Natural killer cell (primary cell): ENCODE measurements around the gene MGMT. TPM values are rescaled to one million over a fixed set of nuclear protein-coding genes. Genes with fewer than 3 reads are reported as not detected.

Experiments used
- ATAC-seq, 3 donors: fragments of 150-1000 bp in 2 of 3; fragments of 200-7000 bp in 1 of 3; cut with Tn5 transposase; 1 replicate in 1 of 3; 2 replicates in 2 of 3; pipeline ENCODE4 v1.10.0; 2021; ENCODE audit warnings: mild to moderate bottlenecking in 2 of 3, moderate library complexity in 2 of 3
- DNase-seq, 2 donors: peaks; one replicate each; pipeline versions ENCODE4 v3.0.0 to v3.0.0-alpha.2; 2013 to 2021; ENCODE audit warnings: mixed read lengths in 1 of 2
- H3K27ac ChIP-seq: one replicate; pipeline ENCODE4 v1.5.1; 2013; ENCODE audit warnings: mild to moderate bottlenecking, low read length
- H3K27me3 ChIP-seq: one replicate; pipeline ENCODE4 v1.6.1; 2013; ENCODE audit warnings: low read length; ENCODE audit not compliant: control insufficient read depth, insufficient read depth
- H3K36me3 ChIP-seq: one replicate; pipeline ENCODE4 v1.6.1; 2013; ENCODE audit warnings: low read length; ENCODE audit not compliant: control insufficient read depth, insufficient read depth
- H3K4me1 ChIP-seq: one replicate; pipeline ENCODE4 v1.6.1; 2013; ENCODE audit warnings: low read length; ENCODE audit not compliant: control insufficient read depth, insufficient read depth
- H3K4me3 ChIP-seq: one replicate; pipeline ENCODE4 v1.5.1; 2013; ENCODE audit warnings: low read length
- H3K9me3 ChIP-seq: one replicate; pipeline ENCODE4 v1.6.1; 2013; ENCODE audit warnings: low read length; ENCODE audit not compliant: control insufficient read depth, insufficient read depth
- H3K27ac Mint-ChIP-seq, 2 donors: one replicate each; pipeline ENCODE4 v1.8.0; 2022; ENCODE audit warnings: mild to moderate bottlenecking in 2 of 2, mixed read lengths in 2 of 2, moderate library complexity in 1 of 2
- H3K27me3 Mint-ChIP-seq, 2 donors: one replicate each; pipeline ENCODE4 v1.8.0; 2022; ENCODE audit warnings: low read depth in 2 of 2, mixed read lengths in 2 of 2
- H3K36me3 Mint-ChIP-seq: one replicate; pipeline ENCODE4 v1.8.0; 2022; ENCODE audit warnings: mixed read lengths
- H3K4me1 Mint-ChIP-seq, 2 donors: one replicate each; pipeline ENCODE4 v1.8.0; 2022; ENCODE audit warnings: mixed read lengths in 2 of 2
- H3K4me3 Mint-ChIP-seq: one replicate; pipeline ENCODE4 v1.8.0; 2022; ENCODE audit warnings: mild to moderate bottlenecking, moderate library complexity, mixed read lengths
- H3K9me3 Mint-ChIP-seq, 2 donors: one replicate each; pipeline ENCODE4 v1.8.0; 2022; ENCODE audit warnings: mixed read lengths in 2 of 2
- CTCF ChIP-seq: fragments of 200-600 bp; IDR thresholded peaks from one replicate; pipeline ENCODE4 v1.8.0; 2022; ENCODE audit warnings: antibody characterized with exemption
- WGBS: methylation state at CpG from one replicate; pipeline ENCODE4 v1.1.7; 2013; ENCODE audit warnings: missing lambda C conversion rate; ENCODE audit not compliant: insufficient coverage; 5-methylcytosine and 5-hydroxymethylcytosine counted together
- intact Hi-C: fragments of 100-400 bp; cut with micrococcal nuclease; formaldehyde crosslinking; loops from one replicate; pipeline ENCODE4 v1.14.2; 2022
- total RNA-seq, 4 donors: library from RNA; stranded (reverse); fragments of 120-200 nt in 1 of 4; gene quantifications; one replicate each; pipeline versions ENCODE4 v1.2.3 to v1.2.4, GENCODE V29; 2013 to 2022

The MGMT gene
- total RNA-seq, 3 donors from 2014 or later (not counting 1 experiment from before 2014, with no cell fraction given): 16.5 to 19.7 (median 18.8) TPM

GRCh38 chr10:129758207-129759021 lies 291.4 kb downstream of the MGMT start:
- peaks cover 16 to 20% of the 10 kb centered on the region in 2 donors for H3K4me1 Mint-ChIP-seq
- H3K27ac Mint-ChIP-seq: no peak overlapping the region
- H3K27me3 Mint-ChIP-seq: no peaks in the 10 kb centered on the region
- peaks cover 0 to 2% of the 10 kb centered on the region in 2 donors for H3K9me3 Mint-ChIP-seq
- Histone ChIP-seq H3K4me3 (no peak overlapping the region), H3K4me1 (no peaks in the 10 kb centered on the region), H3K27me3 (no peaks in the 10 kb centered on the region), H3K27ac (no peak overlapping the region), H3K9me3 (peaks cover 11% of the 10 kb centered on the region), H3K36me3 (peaks cover 3% of the 10 kb centered on the region)
- DNase-seq (peak in 1 of 2 donors; percentile 2), ATAC-seq (no peak)
- no peak for TF ChIP-seq CTCF
- H3K4me3 Mint-ChIP-seq: no peak overlapping the region
- H3K36me3 Mint-ChIP-seq: peaks cover 8% of the 10 kb centered on the region
- 97% methylated on average over 22 of the region's 22 CpGs for WGBS
- intact Hi-C loops: no loop called here

- Mint-ChIP-seq H3K4me1 (peaks cover 16 to 20% of the 10 kb centered on the region in 2 donors), H3K27me3 (no peaks in the 10 kb centered on the region), H3K9me3 (no peaks in the 10 kb centered on the region), H3K4me3 (no peak overlapping the region), H3K27ac (no peak overlapping the region), H3K36me3 (no peaks in the 10 kb centered on the region)
- Histone ChIP-seq H3K27me3 (no peaks in the 10 kb centered on the region), H3K4me3 (no peak overlapping the region), H3K27ac (no peak overlapping the region), H3K36me3 (peaks cover 3% of the 10 kb centered on the region), H3K4me1 (no peaks in the 10 kb centered on the region), H3K9me3 (peaks cover 5% of the 10 kb centered on the region)
- intact Hi-C loops: no loop called here
- no peak for TF ChIP-seq CTCF
- ATAC-seq (no peak), DNase-seq (peak in 1 of 2 donors; percentile 10)
- WGBS: 93% methylated on average over 21 of the region's 21 CpGs
Observed at GRCh38 chr10:129759214-129760002, 292.4 kb downstream of the MGMT start.

GRCh38 chr10:129760003-129760315 lies 292.9 kb downstream of the MGMT start:
- Histone ChIP-seq H3K27ac (no peak overlapping the region), H3K9me3 (no peaks in the 10 kb centered on the region), H3K4me1 (no peaks in the 10 kb centered on the region), H3K27me3 (no peaks in the 10 kb centered on the region), H3K36me3 (peaks cover 3% of the 10 kb centered on the region), H3K4me3 (no peak overlapping the region)
- WGBS: 94% methylated on average over 11 of the region's 11 CpGs
- Mint-ChIP-seq H3K36me3 (no peaks in the 10 kb centered on the region), H3K9me3 (no peaks in the 10 kb centered on the region), H3K4me3 (no peak overlapping the region), H3K4me1 (peaks cover 16 to 20% of the 10 kb centered on the region in 2 donors), H3K27ac (no peak overlapping the region), H3K27me3 (no peaks in the 10 kb centered on the region)
- ATAC-seq (no peak), DNase-seq (peak in 1 of 2 donors; percentile 10)
- no peak for TF ChIP-seq CTCF
- intact Hi-C loops: no loop called here
